HFFc6 (cell line): Measurements from ENCODE around the gene RDH13. TPM values are rescaled to one million over a fixed set of nuclear protein-coding genes. Genes with fewer than 3 reads are reported as not detected.
"Not testable (repeated sequence)": the region's sequence is repeated elsewhere in the genome, so short reads cannot be mapped to it uniquely, and the experiment has no call there.

Experiments
- DNase-seq: peaks from one replicate; pipeline ENCODE4 v3.0.0-alpha.2; 2018
- H3K27ac Mint-ChIP-seq: 2 replicates; pipeline ENCODE4 v1.8.0; 2020; ENCODE audit warnings: mild to moderate bottlenecking, mixed read lengths
- H3K27me3 Mint-ChIP-seq: 2 replicates; pipeline ENCODE4 v1.8.0; 2021; ENCODE audit warnings: mild to moderate bottlenecking, moderate library complexity, mixed read lengths; ENCODE audit not compliant: insufficient read depth
- H3K36me3 Mint-ChIP-seq: 2 replicates; pipeline ENCODE4 v1.8.0; 2021; ENCODE audit warnings: low read depth, mixed read lengths
- H3K4me1 Mint-ChIP-seq: 2 replicates; pipeline ENCODE4 v1.8.0; 2020; ENCODE audit warnings: low read depth, mixed read lengths
- H3K4me3 Mint-ChIP-seq: 2 replicates; pipeline ENCODE4 v1.8.0; 2020; ENCODE audit warnings: mild to moderate bottlenecking, moderate library complexity, mixed read lengths
- H3K9me3 Mint-ChIP-seq: 2 replicates; pipeline ENCODE4 v1.8.0; 2020; ENCODE audit warnings: mild to moderate bottlenecking, mixed read lengths
- CTCF ChIP-seq: fragments of 200-600 bp; sonication (generic); IDR thresholded peaks from 2 replicates; pipeline ENCODE4 v1.5.0; 2021; ENCODE audit warnings: antibody characterized with exemption, mild to moderate bottlenecking
- long read RNA-seq: library from polyadenylated mRNA; unstranded; transcript quantifications from one replicate; pipeline ENCODE4 v2.0.0, GENCODE V29; 2019
- total RNA-seq, 6 experiments: library from RNA; stranded (reverse); fragmentation: NEBNext Ultra II Directional; extraction: Animal tissue kit (Norgen Biotek cat#: 25700); gene quantifications; 2 replicates in 1 of 6; 3 replicates in 5 of 6; pipeline ENCODE4 v1.2.3, GENCODE V29; 2021

RDH13 gene
- total RNA-seq, result 1 to 10 TPM; 2.4 to 3.3 (median 2.8) TPM
- long read RNA-seq, transcript RDH13-223 (7 exons, 1,931 nt), result major isoform, 6 of 8 reads
- long read RNA-seq, partial matches to known transcripts, result 1 of 8 reads
- long read RNA-seq, other reads (novel, unspliced or antisense), result 1 of 8 reads

- TF ChIP-seq CTCF, result no peak
- Mint-ChIP-seq H3K27ac (no peak within 1 kb of the TSS), H3K4me3 (peak within 1 kb of the TSS; percentile 72), H3K36me3 (no peaks in the 10 kb centered on the region), H3K9me3 (no peaks in the 10 kb centered on the region), H3K4me1 (no peaks in the 10 kb centered on the region), H3K27me3 (peaks cover 1% of the 10 kb centered on the region)
- DNase-seq, result peak; percentile 79
Observed at GRCh38 chr19:55062735-55063491, at the start of gene RDH13. TSS of gene RDH13 (minus strand) at chr19:55063148. CDS start at chr19:55063032, 116 bp downstream.

- no peak for DNase-seq
- TF ChIP-seq CTCF, result no peak
- H3K9me3 Mint-ChIP-seq, result no peaks in the 10 kb centered on the region
- H3K27me3 Mint-ChIP-seq, result peaks cover 12% of the 10 kb centered on the region
- H3K4me3 Mint-ChIP-seq, result no peak overlapping the region
- peaks cover 23% of the 10 kb centered on the region for H3K36me3 Mint-ChIP-seq
- peak overlapping the region; percentile 94; the same call in 1 of the 2 replicates for H3K27ac Mint-ChIP-seq
- H3K4me1 Mint-ChIP-seq, result peaks cover 25% of the 10 kb centered on the region
Observed at GRCh38 chr19:55112246-55112776, 49.4 kb upstream of the RDH13 start.

GRCh38 chr19:55111238-55111831 is 48.4 kb upstream of the RDH13 start:
- DNase-seq, result no peak
- no peaks in the 10 kb centered on the region for H3K9me3 Mint-ChIP-seq
- peaks cover 22% of the 10 kb centered on the region for H3K36me3 Mint-ChIP-seq
- no peak for TF ChIP-seq CTCF
- H3K4me3 Mint-ChIP-seq, result no peak overlapping the region
- H3K27ac Mint-ChIP-seq, result peak overlapping the region; percentile 47
- H3K27me3 Mint-ChIP-seq, result peaks cover 6% of the 10 kb centered on the region
- peaks cover 25% of the 10 kb centered on the region for H3K4me1 Mint-ChIP-seq

- peaks cover 28% of the 10 kb centered on the region for H3K36me3 Mint-ChIP-seq
- peaks cover 4% of the 10 kb centered on the region for H3K27me3 Mint-ChIP-seq
- no peak overlapping the region for H3K4me3 Mint-ChIP-seq
- H3K27ac Mint-ChIP-seq, result peak overlapping the region; percentile 58; the same call in 1 of the 2 replicates
- no peak for DNase-seq
- peaks cover 9% of the 10 kb centered on the region for H3K4me1 Mint-ChIP-seq
- no peak for TF ChIP-seq CTCF
- H3K9me3 Mint-ChIP-seq, result no peaks in the 10 kb centered on the region
Observed at GRCh38 chr19:55109527-55110291, 46.8 kb upstream of the RDH13 start.

- H3K4me1 Mint-ChIP-seq, H3K27ac Mint-ChIP-seq, H3K9me3 Mint-ChIP-seq, H3K27me3 Mint-ChIP-seq, H3K4me3 Mint-ChIP-seq, DNase-seq: not testable (repeated sequence)
- peaks cover 41% of the 10 kb centered on the region for H3K36me3 Mint-ChIP-seq
Observed at GRCh38 chr19:55107252-55107651, 44.3 kb upstream of the RDH13 start.
